ENCODE measurements around the gene NR1H2.

NR1H2 gene

DNA sequence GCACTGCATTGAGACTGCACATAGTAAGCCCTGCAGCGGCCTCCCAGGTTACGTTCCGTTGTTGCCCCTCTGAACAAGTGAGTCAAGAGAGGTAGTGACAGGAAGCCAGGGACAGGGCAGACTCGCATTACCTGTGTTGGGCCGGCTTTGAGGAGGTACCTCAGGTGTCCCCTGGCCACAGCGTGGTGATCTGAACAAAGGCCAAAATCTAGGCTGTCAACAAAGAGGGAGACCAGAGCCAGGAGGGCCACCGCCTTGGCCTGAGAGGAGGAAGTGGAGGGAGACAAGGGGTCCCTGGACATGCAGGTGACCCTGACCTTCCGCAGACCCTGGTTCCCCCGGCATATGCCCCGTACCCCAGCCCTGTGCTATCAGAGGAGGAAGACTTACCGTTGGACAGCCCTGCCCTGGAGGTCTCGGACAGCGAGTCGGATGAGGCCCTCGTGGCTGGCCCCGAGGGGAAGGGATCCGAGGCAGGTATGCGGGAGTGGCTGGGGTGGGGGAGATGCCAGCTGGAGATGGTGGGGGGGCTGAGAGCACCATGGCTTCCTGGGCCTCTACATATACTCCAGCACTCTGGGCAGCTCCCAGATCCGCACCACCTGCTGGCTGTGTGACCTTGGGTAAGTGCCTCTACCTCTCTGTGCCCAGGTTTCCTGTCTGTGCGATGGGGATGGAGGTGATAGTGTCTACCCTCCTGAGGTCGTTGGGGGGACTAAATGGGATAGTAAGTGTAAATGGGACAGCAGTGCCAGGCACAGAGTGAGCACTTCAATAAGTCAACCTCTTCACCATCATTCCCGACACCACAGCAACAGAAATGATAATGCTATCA, 47.2 kb downstream of the NR1H2 start:
- DNase-seq (ENCODE audit: low spot score), result no peak

DNA sequence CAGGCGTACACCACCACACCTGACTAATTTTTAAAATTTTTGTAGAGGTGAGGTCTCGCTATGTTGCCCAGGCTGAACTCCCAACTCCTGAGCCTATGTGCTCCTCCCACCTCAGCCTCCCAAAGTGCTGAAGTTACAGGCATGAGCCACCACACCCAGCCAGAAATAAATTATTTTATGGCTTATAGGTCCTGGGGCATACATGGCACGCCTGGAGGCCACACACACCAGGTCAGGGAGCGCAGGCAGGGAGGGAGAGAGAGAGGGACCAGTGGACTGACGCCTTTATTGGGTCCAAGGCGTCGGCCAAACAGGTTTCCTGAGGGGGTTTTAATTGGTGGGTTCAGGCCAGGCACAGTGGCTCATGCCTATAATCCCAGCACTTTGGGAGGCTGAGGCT, 49.3 kb downstream of the NR1H2 start:
- DNase-seq (ENCODE audit: low spot score), result no peak

DNA sequence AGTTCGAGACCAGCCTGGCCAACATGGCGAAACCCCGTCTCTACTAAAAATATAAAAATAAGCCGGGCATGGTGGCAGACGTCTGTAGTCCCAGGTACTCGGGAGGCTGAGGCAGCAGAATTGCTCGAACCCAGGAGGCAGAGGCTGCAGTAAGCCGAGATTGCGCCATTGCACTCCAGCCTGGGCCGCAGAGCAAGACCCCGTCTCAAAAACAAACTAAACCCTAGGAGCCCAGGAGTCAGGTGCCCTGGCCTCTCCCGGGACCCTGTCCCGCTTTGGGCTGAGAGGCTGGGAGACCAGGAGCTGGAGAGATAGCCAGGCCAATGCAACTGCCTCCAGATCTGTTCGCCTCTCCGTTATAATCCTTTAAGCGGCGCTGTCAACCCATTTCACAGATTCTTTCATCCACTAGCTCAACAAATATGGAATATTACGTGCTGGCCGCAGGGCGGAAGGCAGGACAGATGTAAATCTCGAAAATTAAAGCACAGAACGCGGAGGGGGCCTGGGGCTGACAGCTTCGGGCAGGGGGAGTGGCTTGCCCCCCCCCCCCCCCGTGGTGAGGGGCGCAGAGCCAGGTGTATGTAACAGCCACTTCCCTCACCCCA, 51.2 kb downstream of the NR1H2 start:
- no peak for DNase-seq (ENCODE audit: low spot score)

DNA sequence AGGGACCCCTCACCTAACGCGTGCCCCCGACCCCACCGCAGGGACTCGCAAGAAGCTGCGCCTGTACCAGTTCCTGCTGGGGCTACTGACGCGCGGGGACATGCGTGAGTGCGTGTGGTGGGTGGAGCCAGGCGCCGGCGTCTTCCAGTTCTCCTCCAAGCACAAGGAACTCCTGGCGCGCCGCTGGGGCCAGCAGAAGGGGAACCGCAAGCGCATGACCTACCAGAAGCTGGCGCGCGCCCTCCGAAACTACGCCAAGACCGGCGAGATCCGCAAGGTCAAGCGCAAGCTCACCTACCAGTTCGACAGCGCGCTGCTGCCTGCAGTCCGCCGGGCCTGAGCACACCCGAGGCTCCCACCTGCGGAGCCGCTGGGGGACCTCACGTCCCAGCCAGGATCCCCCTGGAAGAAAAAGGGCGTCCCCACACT, 51.8 kb downstream of the NR1H2 start:
- peak; percentile 81 for DNase-seq (ENCODE audit: low spot score)

DNA sequence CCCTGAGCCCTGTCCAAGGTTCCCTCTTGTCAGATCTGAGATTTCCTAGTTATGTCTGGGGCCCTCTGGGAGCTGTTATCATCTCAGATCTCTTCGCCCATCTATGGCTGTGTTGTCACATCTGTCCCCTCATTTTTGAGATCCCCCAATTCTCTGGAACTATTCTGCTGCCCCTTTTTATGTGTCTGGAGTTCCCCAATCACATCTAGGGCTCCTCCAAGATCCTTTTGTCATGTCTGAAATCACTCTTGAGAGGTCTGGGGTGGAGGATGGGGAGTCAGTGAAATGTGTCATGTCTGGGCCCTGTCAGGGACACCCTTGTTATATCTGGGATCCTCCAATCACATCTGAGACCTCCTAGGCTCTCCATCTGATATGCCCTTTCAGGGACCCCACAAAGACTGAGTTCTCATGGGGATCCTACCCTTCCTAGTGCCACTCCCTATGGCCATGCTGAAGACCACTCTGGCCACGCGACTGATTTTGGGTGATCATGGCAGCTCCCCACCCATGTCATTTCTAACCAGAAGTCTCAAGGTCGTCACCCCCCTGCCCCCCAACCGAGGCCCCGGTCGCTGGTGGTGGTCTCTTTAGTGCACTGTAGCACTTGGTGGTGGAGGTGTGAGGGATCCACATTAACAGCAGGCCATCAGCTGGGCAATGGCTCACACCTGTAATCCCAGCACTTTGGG, 52.7 kb downstream of the NR1H2 start:
- DNase-seq (ENCODE audit: low spot score), result no peak

GRCh38 chr19:50430888-50431342, 54.7 kb downstream of the NR1H2 start:
- DNase-seq (ENCODE audit: low spot score), result no peak

- DNase-seq (ENCODE audit: low spot score), result peak; percentile 95
Observed at GRCh38 chr19:50431343-50432220, 55.3 kb downstream of the NR1H2 start.

DNA sequence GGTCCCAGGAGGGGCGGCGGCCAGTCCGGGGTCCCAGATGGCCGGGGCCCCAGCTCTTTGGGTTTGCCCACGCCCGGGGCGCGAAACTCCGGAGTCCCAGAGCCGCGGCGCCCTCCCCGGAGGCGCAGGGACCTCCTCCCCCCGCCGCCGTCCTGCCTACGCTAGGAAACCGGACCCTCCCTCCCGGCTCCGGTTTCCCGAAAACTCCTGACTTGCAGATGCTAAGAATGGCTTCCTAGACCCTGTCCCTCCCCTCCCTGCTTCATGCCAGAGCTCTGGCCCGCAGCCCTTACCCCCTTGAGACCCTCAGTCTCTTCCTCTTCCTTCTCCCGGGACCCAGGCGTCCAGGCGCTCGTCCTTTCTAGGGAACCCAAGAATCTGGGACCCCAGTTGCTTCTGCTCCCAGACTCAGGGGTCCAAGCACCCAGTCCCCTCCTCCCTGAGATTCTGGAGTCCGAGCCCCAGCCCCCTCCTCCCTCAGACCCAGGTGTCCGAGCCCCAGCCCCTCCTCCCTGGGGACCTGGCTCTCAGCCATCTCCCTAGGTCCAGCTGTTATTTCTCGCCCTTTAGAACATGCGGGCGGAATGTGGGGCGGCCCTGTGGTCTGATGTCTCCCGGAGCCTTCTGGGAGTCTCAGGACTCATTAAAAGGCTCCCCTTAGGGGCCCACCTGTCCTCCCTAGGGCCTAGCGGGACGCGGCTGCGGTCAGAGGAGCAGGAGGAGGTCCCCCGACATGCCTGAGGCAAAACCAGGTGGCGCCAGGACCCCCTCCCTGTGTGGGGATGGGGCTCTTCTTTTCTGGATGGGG, 56.2 kb downstream of the NR1H2 start, which contains the start of gene MYBPC2:
Gene MYBPC2 (plus strand): TSS at position 672 of the 808 bp plus-strand sequence. CDS start 62 bp downstream, at position 734.
- DNase-seq (ENCODE audit: low spot score), result no peak
